GM21423 (cell line): Measurements from ENCODE around the gene ATE1.
A peak's percentile ranks its signal among the peaks of the same experiment; 100 is the strongest.

ENCODE experiments used
- ATAC-seq: cut with Tn5 transposase; IDR thresholded peaks from one replicate; pipeline ENCODE4 v1.9.1; 2021; ENCODE audit warnings: mild to moderate bottlenecking, moderate library complexity; ENCODE audit not compliant: unreplicated experiment

The ATE1 gene

DNA sequence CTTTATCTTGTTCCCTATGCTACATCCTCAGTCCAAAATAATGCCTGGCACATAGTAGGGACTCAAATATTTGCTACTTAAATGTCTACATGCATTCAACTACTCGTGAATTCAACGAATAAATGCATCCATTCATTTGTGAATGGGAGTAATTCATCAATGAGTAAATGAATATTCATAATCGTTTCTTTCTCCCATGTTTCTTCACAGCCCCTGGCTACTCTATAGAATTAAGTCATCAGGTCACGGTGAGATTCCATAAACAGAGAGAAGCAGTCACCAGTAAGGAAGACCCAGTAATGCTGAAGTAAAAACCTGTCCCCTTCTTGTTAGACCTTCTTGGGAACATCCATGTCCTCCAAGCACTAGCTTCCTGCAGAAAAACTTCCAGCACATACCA lies 48.4 kb downstream of the ATE1 start:
- no peak for ATAC-seq

GRCh38 chr10:121873236-121873635 lies 54.6 kb downstream of the ATE1 start:
- no peak for ATAC-seq

GRCh38 chr10:121870413-121870812 lies 57.4 kb downstream of the ATE1 start:
- no peak for ATAC-seq

GRCh38 chr10:121865554-121865953 lies 62.3 kb downstream of the ATE1 start:
- ATAC-seq: no peak

DNA sequence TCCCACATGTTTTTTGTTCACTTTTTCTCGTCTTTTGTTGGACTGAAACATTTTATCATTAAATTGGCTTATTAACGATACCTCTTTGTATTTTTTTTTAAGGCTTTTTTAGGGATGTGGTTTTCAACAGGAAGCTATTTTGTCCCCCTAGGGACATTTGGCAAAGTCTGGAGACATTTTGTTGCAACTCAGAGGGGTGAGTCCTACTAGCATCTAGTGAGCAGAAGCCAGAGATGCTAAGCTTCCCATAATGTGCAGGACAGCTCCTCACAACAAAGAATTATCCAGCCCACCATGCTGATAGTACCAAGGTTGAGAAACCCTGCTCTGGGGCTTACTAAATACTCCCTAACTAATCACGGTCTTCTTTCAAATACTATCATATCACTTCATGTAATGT lies 63.2 kb downstream of the ATE1 start:
- ATAC-seq: no peak

- no peak for ATAC-seq
These were observed 63.7 kb downstream of the ATE1 start for GRCh38 chr10:121864168-121864567.

DNA sequence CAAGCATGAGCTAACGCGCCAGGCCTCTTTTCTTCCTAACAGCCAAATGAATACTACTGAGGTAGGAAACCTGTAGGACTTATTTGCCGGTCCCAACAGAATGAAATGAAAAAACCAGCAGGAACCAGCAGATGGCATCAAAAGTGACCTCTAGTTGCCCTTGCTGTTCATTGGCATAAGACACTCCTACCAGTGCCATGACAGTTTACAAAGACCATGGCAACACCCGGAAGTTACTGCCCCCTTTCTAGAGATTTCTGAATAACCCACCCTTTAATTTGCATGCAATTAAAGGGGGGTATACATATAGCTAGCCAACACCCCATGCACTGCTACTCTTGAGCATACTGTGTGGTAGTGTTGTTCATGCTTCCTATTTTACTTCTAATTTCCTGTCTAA lies 65.2 kb downstream of the ATE1 start:
- no peak for ATAC-seq

- ATAC-seq: no peak
These were observed 65.8 kb downstream of the ATE1 start for GRCh38 chr10:121862042-121862441.

GRCh38 chr10:121860810-121861209 lies 67.0 kb downstream of the ATE1 start:
- ATAC-seq: no peak

DNA sequence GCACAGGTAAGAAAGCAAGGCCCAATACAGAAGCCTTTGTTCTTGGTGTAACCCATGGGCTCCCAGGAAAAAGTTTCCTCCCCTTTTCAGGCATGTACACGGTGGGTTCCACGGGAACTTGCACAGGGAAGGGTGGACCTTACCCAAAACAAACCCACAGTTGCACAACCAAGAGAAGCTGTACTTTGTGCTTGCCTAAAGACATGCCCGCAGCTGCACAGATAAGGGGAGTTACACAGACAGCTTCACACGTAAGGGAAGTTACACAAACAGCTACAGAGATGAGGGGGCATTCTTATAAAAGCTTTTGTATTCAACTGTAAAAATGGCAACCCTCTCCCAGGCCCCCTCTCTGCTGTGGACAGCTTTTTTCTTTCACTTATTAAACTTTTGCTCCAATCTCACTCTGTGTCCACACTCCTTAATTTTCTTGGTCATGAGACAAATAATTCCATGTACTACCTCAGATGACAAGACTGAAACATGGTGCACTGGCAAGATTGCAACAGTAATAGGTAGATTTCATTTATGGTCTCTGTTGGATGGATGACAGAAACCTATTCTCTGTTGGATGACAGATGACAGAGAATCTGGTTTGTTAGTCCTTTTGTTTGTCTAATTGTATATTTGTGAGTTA lies 72.9 kb downstream of the ATE1 start:
- no peak for ATAC-seq

GRCh38 chr10:121853950-121854349 lies 73.9 kb downstream of the ATE1 start:
- ATAC-seq: no peak

DNA sequence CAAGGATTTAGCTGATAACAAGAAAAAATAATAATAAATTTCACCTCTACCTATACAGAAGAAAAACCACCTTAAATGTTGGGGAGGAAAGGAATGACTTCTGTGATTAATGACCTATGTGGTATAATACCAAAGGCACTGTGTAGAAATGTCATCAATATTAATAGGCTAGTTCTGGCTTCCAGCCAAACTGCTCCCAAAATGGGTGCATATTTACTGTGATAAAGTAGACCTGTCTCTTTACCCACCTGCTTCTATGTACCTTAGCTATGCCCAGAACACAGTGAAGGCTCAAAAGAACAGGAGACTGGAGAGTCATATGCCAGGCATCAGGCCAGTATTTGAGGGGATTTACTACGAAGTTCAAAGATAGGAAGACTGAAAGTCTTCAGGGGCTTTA lies 76.0 kb downstream of the ATE1 start:
- ATAC-seq: no peak

DNA sequence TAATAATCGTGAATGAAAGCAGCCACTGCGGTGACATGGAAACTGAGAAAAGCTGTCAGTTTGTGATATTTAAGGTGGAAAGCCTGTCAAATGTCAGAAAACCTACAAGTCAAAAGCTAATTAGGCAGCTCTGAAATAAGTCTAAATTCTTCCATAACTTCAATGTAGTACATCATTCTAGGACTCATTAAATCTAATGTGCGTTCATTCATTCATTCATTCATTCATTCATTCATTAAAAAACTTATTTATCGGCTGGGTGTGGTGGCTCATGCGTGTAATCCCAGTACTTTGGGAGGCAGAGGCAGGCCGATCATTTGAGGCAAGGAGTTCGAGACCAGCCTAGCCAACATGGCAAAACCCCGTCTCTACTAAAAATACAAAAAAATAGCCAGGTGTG lies 79.7 kb downstream of the ATE1 start:
- no peak for ATAC-seq

GRCh38 chr10:121846555-121846954 lies 81.3 kb downstream of the ATE1 start:
- no peak for ATAC-seq

- ATAC-seq: peak; percentile 91
These were observed 82.6 kb downstream of the ATE1 start for GRCh38 chr10:121845044-121845784.

DNA sequence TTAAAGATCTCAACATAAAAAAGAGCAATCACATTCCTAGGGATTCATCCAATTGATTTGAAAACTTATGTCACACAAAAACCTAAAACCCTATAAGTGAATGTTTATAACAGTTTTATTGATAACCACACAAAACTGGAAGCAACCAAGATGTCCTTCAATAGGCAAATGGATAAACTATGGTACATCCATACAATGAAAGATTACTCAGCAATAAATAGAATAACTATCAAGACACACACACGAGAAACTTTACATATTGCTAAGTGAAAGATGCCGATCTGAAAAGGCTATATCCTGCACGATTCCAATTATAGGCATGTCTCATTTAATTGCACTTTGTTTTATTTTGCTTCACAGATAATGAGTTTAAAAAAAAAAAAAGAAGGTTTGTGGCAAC lies 83.3 kb downstream of the ATE1 start:
- no peak for ATAC-seq

- ATAC-seq: no peak
These were observed 84.5 kb downstream of the ATE1 start for GRCh38 chr10:121843379-121843778.

DNA sequence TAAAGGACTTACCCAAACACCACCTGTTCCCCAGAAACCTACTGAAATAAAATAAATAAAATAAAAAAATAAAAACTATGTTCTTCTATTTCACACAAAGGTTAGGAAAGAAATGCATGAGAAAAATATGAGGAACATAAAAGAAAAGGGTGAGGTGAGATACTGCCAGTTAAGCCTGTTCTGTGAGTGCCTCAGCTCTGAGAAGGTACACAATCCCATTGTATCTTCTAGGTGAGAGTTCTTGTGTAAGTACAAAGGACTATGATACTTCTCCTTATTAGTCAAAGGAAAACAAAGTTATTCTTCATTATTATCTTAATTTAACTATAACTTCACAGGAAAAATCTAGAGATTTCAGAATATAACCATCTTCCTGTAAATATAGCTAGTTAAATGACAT lies 86.0 kb downstream of the ATE1 start:
- no peak for ATAC-seq

GRCh38 chr10:121838931-121839330 lies 88.9 kb downstream of the ATE1 start:
- ATAC-seq: no peak

- no peak for ATAC-seq
These were observed 89.7 kb downstream of the ATE1 start for GRCh38 chr10:121838149-121838548.

GRCh38 chr10:121836171-121836570 lies 91.7 kb downstream of the ATE1 start:
- ATAC-seq: no peak

DNA sequence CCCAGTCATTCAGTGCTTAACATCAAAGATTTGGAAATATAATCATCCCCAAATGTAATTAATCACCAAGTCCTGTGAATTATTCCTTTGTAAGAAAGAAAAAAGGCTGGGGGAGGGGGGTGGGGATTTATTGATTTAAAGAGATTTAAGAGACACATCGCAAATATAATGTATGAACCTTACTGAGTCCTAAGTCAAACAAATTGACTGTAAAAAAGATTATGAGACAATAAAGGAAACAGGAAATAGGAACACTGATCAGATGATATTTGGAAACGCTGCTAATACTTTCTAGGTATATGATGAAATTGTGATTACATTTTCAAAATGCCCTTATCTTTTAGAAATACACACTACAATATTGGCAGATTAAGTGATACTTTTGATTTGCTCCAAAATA lies 92.5 kb downstream of the ATE1 start:
- no peak for ATAC-seq

- no peak for ATAC-seq
These were observed 93.1 kb downstream of the ATE1 start for GRCh38 chr10:121834757-121835156.
